GM12878 (cell line): Measurements from ENCODE around the gene AADAT. TPM values are rescaled to one million over a fixed set of nuclear protein-coding genes. Genes with fewer than 3 reads are reported as not detected.

ENCODE experiments used
- ATAC-seq: fragments of 200-7000 bp; cut with Tn5 transposase; 3 replicates; pipeline ENCODE4 v1.9.1; 2020; ENCODE audit warnings: mild to moderate bottlenecking, moderate library complexity
- BruUV-seq: library from RNA; stranded (reverse); fragments of 400-500 nt; replicated peaks from 2 replicates; lab custom pipeline; 2021; lab: Mats Ljungman, UMichigan
- CTCF ChIA-PET: fragments of 300-600 bp; sonication (Branson Sonifier 250); formaldehyde crosslinking; extraction: SDS; loops from one replicate; lab custom pipeline; 2021; ENCODE audit warnings: inconsistent platforms; lab: Yijun Ruan, JAX
- POLR2A ChIA-PET: fragments of 350-600 bp; formaldehyde crosslinking; extraction: SDS; loops from one replicate; lab custom pipeline; 2021; ENCODE audit warnings: inconsistent platforms; lab: Charles Lee
- RAD21 ChIA-PET: fragments of 300-600 bp; sonication (Branson Sonifier 250); formaldehyde crosslinking; loops from one replicate; lab custom pipeline; 2023; ENCODE audit warnings: antibody characterized with exemption; ENCODE audit not compliant: unreplicated experiment; lab: Charles Lee
- SMC1A ChIA-PET: fragments of 300-600 bp; sonication (Branson Sonifier 250); formaldehyde crosslinking; loops from one replicate; lab custom pipeline; 2023; ENCODE audit not compliant: unreplicated experiment, uncharacterized antibody; lab: Charles Lee
- DNase-seq: peaks from one replicate; pipeline ENCODE4 v3.0.0-alpha.2; 2011; ENCODE audit warnings: low read depth, low spot score
- FAIRE-seq: peaks from 3 replicates; lab custom pipeline; 2011; peaks lifted over from hg19 to GRCh38; lab: Jason Lieb, UNC
- H2AFZ ChIP-seq: 2 replicates; pipeline ENCODE4 v1.6.0; 2011; ENCODE audit warnings: low read depth, low read length, control low read depth; ENCODE audit not compliant: control insufficient read depth
- H3K27ac ChIP-seq: 2 replicates; pipeline ENCODE4 v1.5.1; 2011; ENCODE audit warnings: control low read depth; ENCODE audit not compliant: control insufficient read depth, insufficient read depth
- H3K27me3 ChIP-seq, 2 experiments: replicated peaks in 1 of 2; 2 replicates each; pipeline versions ENCODE4 v1.6.0 to v1.6.1; 2011; ENCODE audit warnings: low read length in 1 of 2; ENCODE audit not compliant: control insufficient read depth in 2 of 2, insufficient read depth in 2 of 2
- H3K36me3 ChIP-seq, 2 experiments: 2 replicates each; pipeline ENCODE4 v1.5.1; 2011; ENCODE audit warnings: low read length in 1 of 2; ENCODE audit not compliant: control insufficient read depth in 2 of 2, insufficient read depth in 2 of 2
- H3K4me1 ChIP-seq: 2 replicates; pipeline ENCODE4 v1.6.1; 2011; ENCODE audit warnings: mild to moderate bottlenecking, low read length, moderate library complexity, mixed read lengths; ENCODE audit not compliant: control insufficient read depth, insufficient read depth
- H3K4me2 ChIP-seq: 2 replicates; pipeline ENCODE4 v1.6.0; 2011; ENCODE audit warnings: control low read depth; ENCODE audit not compliant: control insufficient read depth, insufficient read depth
- H3K4me3 ChIP-seq: fragments of 200-600 bp; sonication (generic); 2 replicates; pipeline ENCODE4 v1.5.1; 2016
- H3K79me2 ChIP-seq: 2 replicates; pipeline ENCODE4 v1.6.0; 2011; ENCODE audit warnings: low read length; ENCODE audit not compliant: control insufficient read depth, insufficient read depth
- H3K9ac ChIP-seq: 2 replicates; pipeline ENCODE4 v1.8.0; 2011; ENCODE audit warnings: low read length, control low read depth, mixed read lengths; ENCODE audit not compliant: control insufficient read depth, insufficient read depth
- H3K9me3 ChIP-seq: replicated peaks from 3 replicates; pipeline ENCODE4 v1.5.1; 2011; ENCODE audit warnings: mild to moderate bottlenecking, low read length; ENCODE audit not compliant: control insufficient read depth, insufficient read depth
- H4K20me1 ChIP-seq: 2 replicates; pipeline ENCODE4 v1.6.0; 2011; ENCODE audit not compliant: control insufficient read depth, insufficient read depth
- CBX3 ChIP-seq: fragments of 200-600 bp; sonication (generic); IDR thresholded peaks from 2 replicates; pipeline ENCODE4 v1.6.1; 2016; ENCODE audit warnings: low read depth, borderline replicate concordance
- ZNF274 ChIP-seq: IDR thresholded peaks from one replicate; pipeline ENCODE4 v1.8.0; 2011; ENCODE audit not compliant: insufficient read length, insufficient read depth
- WGBS: methylation state at CpG from one replicate; pipeline ENCODE4 v1.1.6; 2016; ENCODE audit warnings: low lambda C conversion rate; ENCODE audit not compliant: insufficient replicate concordance, insufficient coverage; ENCODE audit errors: missing lambda C conversion rate; 5-methylcytosine and 5-hydroxymethylcytosine counted together
- in situ Hi-C: fragments of 300-500 bp; cut with MboI; formaldehyde crosslinking; loops from 9 replicates; pipeline ENCODE4 v1.14.3; 2018; ENCODE audit warnings: mixed read lengths
- intact Hi-C: fragments of 100-400 bp; cut with micrococcal nuclease; formaldehyde crosslinking; loops from one replicate; pipeline ENCODE4 v1.14.2; 2022; ENCODE audit not compliant: unreplicated experiment
- polyA plus RNA-seq, 11 experiments: library from polyadenylated mRNA; depleted of rRNA in 4 of 11; unstranded in 6 of 11; stranded (reverse) in 5 of 11; fragments of >200 nt; fragmentation: Nextera tagmentation in 4 of 11; fragmentation: Illumina TruSeq in 1 of 11; extraction: Ambion mirVana in 4 of 11; extraction: Trizol in 1 of 11; gene quantifications; 1 replicate in 1 of 11; 2 replicates in 10 of 11; pipeline versions ENCODE4 v1.2.1 to v1.2.3, GENCODE V29; 2011 to 2016; ENCODE audit warnings: inconsistent platforms in 2 of 11, missing spikeins in 2 of 11, low read depth in 1 of 11
- total RNA-seq, 4 experiments: library from RNA; depleted of rRNA in 3 of 4; stranded (reverse); fragments of >200 nt in 3 of 4; fragmentation: Illumina TruSeq in 1 of 4; extraction: Trizol in 1 of 4; gene quantifications; 2 replicates each; pipeline versions ENCODE4 v1.2.1 to v1.2.3, GENCODE V29; 2013 to 2021
- TF ChIP-seq, protein P1 (sequence below): fragments of 450-650 bp; IDR thresholded peaks from 2 replicates; pipeline ENCODE4 v1.6.1; 2017; ENCODE audit warnings: mild to moderate bottlenecking

The AADAT gene
- total and polyA plus RNA-seq, 10 of the 15 experiments (the other 5 are each of a cell fraction or from before 2014, with no cell fraction given): not detected

DNA sequence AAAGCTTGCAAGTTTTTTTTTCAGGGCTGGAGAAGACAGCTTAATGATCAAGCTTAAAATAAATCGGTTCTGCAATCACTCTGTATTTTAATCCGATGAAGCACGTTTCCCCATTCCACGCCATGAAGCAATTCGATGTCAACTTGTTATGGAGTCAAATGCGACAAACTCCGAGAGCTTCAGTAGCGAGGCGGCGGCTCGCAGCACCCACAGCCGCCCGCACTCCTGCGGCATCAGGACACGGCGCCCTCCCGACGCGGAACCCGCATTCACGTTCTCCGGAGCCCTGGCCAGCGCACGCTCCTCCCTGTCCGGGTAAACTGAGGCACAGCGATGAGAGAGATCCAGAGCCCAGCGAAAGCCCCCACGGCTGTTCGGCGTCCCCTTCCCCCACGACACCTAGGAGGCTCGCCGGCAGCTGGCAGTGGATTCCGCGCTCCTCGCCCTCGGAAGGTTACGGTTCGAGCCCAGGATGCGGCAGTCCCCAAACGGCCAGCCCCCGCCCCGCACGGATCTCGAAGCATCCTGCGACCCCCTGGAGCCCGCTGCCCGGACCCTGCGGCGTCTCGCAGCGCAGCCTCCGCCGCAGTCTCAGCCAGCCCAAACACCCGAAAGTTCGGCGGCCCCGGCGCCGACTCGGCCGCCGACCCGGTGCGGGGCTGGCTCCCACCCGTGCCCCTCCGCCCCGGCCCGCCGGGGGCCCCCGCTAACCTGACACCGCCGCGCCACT, 64.1 kb downstream of the AADAT start (continued):
- TF ChIP-seq, protein P1, sequence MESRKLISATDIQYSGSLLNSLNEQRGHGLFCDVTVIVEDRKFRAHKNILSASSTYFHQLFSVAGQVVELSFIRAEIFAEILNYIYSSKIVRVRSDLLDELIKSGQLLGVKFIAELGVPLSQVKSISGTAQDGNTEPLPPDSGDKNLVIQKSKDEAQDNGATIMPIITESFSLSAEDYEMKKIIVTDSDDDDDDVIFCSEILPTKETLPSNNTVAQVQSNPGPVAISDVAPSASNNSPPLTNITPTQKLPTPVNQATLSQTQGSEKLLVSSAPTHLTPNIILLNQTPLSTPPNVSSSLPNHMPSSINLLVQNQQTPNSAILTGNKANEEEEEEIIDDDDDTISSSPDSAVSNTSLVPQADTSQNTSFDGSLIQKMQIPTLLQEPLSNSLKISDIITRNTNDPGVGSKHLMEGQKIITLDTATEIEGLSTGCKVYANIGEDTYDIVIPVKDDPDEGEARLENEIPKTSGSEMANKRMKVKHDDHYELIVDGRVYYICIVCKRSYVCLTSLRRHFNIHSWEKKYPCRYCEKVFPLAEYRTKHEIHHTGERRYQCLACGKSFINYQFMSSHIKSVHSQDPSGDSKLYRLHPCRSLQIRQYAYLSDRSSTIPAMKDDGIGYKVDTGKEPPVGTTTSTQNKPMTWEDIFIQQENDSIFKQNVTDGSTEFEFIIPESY: no peak
- TF ChIP-seq, all 136 proteins: peak for 1

GRCh38 chr4:170022211-170022610, 67.5 kb downstream of the AADAT start:
- no peak overlapping the region for H3K27ac ChIP-seq
- H3K79me2 ChIP-seq: no peaks in the 10 kb centered on the region
- in situ Hi-C loops: no loop called here
- no peaks in the 10 kb centered on the region for H4K20me1 ChIP-seq
- ChIA-PET POLR2A (no interaction called here), CTCF (no interaction called here), SMC1A (no interaction called here), RAD21 (no interaction called here)
- no peak overlapping the region for H3K4me3 ChIP-seq
- H3K9me3 ChIP-seq: no peaks in the 10 kb centered on the region; the same call in 2 of the 3 replicates
- DNase-seq (no peak), FAIRE-seq (no peak), ATAC-seq (no peak)
- H3K27me3 ChIP-seq: peaks cover 0 to 8% of the 10 kb centered on the region in 2 experiments; a peak in 2 of 4 replicates
- H3K4me2 ChIP-seq: no peak overlapping the region
- no peak overlapping the region for H3K9ac ChIP-seq
- TF ChIP-seq CBX3: no peak
- TF ChIP-seq ZNF274: no peak
- H2AFZ ChIP-seq: no peak overlapping the region
- intact Hi-C loops: loop anchor here (5.0 kb wide), 1 partner anchor 400 kb away; the partner anchor contains the start of gene CLCN3
- no peaks in the 10 kb centered on the region for H3K36me3 ChIP-seq
- H3K4me1 ChIP-seq: 0 out of 2 replicates have a peak, but pooled peaks cover under 1% of the 10 kb centered on the region
- WGBS: 29% methylated on average over 2 of the region's 2 CpGs
- no TSS peak for BruUV-seq
